ENCODE measurements around the gene TEC. TPM values are rescaled to one million over a fixed set of nuclear protein-coding genes. Genes with fewer than 3 reads are reported as not detected.

TEC gene
- total and polyA plus RNA-seq, 9 of the 15 experiments (the other 6 are each of a cell fraction or from before 2014, with no cell fraction given), result 5.3 to 14.7 (median 8.8) TPM

DNA sequence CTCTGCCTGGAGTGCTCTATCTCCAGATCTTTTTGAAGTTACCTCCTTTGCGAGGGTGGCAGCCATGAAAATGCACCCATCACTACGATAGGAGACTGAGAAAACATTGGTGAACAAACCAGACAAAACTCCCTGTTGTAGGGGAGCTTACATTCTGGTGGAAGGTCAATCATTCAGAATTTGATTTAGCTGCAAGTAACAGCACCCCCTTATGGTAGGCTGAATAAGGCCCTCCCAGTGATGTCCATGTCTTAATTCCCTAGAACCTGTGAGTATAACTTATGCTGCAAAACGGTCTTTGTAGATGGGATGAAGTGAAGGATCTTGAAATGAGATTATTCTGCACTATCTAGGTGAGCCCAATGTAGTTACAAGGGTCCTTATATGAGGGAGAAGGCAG lies 5.6 kb upstream of the TEC start (continued):
- TF ChIP-seq, protein P1, sequence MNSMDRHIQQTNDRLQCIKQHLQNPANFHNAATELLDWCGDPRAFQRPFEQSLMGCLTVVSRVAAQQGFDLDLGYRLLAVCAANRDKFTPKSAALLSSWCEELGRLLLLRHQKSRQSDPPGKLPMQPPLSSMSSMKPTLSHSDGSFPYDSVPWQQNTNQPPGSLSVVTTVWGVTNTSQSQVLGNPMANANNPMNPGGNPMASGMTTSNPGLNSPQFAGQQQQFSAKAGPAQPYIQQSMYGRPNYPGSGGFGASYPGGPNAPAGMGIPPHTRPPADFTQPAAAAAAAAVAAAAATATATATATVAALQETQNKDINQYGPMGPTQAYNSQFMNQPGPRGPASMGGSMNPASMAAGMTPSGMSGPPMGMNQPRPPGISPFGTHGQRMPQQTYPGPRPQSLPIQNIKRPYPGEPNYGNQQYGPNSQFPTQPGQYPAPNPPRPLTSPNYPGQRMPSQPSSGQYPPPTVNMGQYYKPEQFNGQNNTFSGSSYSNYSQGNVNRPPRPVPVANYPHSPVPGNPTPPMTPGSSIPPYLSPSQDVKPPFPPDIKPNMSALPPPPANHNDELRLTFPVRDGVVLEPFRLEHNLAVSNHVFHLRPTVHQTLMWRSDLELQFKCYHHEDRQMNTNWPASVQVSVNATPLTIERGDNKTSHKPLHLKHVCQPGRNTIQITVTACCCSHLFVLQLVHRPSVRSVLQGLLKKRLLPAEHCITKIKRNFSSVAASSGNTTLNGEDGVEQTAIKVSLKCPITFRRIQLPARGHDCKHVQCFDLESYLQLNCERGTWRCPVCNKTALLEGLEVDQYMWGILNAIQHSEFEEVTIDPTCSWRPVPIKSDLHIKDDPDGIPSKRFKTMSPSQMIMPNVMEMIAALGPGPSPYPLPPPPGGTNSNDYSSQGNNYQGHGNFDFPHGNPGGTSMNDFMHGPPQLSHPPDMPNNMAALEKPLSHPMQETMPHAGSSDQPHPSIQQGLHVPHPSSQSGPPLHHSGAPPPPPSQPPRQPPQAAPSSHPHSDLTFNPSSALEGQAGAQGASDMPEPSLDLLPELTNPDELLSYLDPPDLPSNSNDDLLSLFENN (IDR thresholded peaks at IDR 0.05; ENCODE audit: low read depth in 2 of 2, low read length in 2 of 2), result no peak
- TF ChIP-seq ZNF354B (CRISPR knock-in tag; IDR thresholded peaks at IDR 0.05) (no peak), SMC3 (conservative IDR thresholded peaks at IDR 0.05; ENCODE audit: insufficient read depth, low read depth, low read length) (peak; percentile 46; the same call in 1 of the 2 replicates), PURB (CRISPR knock-in tag; IDR thresholded peaks at IDR 0.05; ENCODE audit: low read depth) (no peak), CC2D1A (IDR thresholded peaks at IDR 0.05) (0 out of 2 replicates have a peak, but pooled peaks have one; percentile 35), HCFC1 (IDR thresholded peaks at IDR 0.05; ENCODE audit: low read depth, low read length) (no peak), EHMT2 (IDR thresholded peaks at IDR 0.05) (no peak), OTX1 (CRISPR knock-in tag; IDR thresholded peaks at IDR 0.05) (no peak), ZNF318 (IDR thresholded peaks at IDR 0.05; ENCODE audit: borderline replicate concordance in 1 of 2, low read depth in 1 of 2) (no peak), TOE1 (IDR thresholded peaks at IDR 0.05; ENCODE audit: borderline replicate concordance) (no peak), TOE1 (CRISPR knock-in tag; IDR thresholded peaks at IDR 0.05; ENCODE audit: borderline replicate concordance, low read depth) (no peak), SMAD1 (IDR thresholded peaks at IDR 0.05; ENCODE audit: low read depth, low read length, partially characterized antibody) (no peak), PHB2 (IDR thresholded peaks at IDR 0.05; ENCODE audit: low read depth) (no peak)

Data from K562 (cell line).